A673 (cell line): Measurements from ENCODE around the gene ADAMTSL2. TPM values are rescaled to one million over a fixed set of nuclear protein-coding genes. Genes with fewer than 3 reads are reported as not detected.

Experiments
- BruUV-seq: library from RNA; stranded (reverse); fragments of 400-500 nt; replicated peaks from 2 replicates; lab custom pipeline; 2021; lab: Mats Ljungman, UMichigan
- CTCF ChIA-PET: fragments of 300-600 bp; sonication (Branson Sonifier 250); formaldehyde crosslinking; loops from one replicate; lab custom pipeline; 2022; ENCODE audit warnings: antibody characterized with exemption; lab: Charles Lee
- POLR2A ChIA-PET: fragments of 300-600 bp; sonication (Branson Sonifier 250); formaldehyde crosslinking; loops from one replicate; lab custom pipeline; 2022; ENCODE audit warnings: antibody characterized with exemption; ENCODE audit not compliant: low non-redundant PET; lab: Charles Lee
- DNase-seq: peaks from one replicate; pipeline ENCODE4 v3.0.0-alpha.2; 2015; ENCODE audit warnings: low spot score
- H3K27ac ChIP-seq: fragments of 200-600 bp; sonication (generic); 2 replicates; pipeline ENCODE4 v1.5.1; 2016; ENCODE audit warnings: mixed run types, low read depth, mild to moderate bottlenecking, mixed read lengths, antibody characterized with exemption, low read length; ENCODE audit not compliant: poor library complexity, severe bottlenecking
- H3K27me3 ChIP-seq: fragments of 200-600 bp; sonication (generic); replicated peaks from 2 replicates; pipeline ENCODE4 v1.6.1; 2017; ENCODE audit warnings: mixed run types, low read depth, mild to moderate bottlenecking, mixed read lengths, antibody characterized with exemption, low read length; ENCODE audit not compliant: insufficient read depth, poor library complexity
- H3K36me3 ChIP-seq: fragments of 200-600 bp; sonication (generic); 2 replicates; pipeline ENCODE4 v1.6.1; 2016; ENCODE audit warnings: mixed run types, mild to moderate bottlenecking, mixed read lengths, antibody characterized with exemption, low read length; ENCODE audit not compliant: insufficient read depth, poor library complexity, severe bottlenecking
- H3K4me1 ChIP-seq: fragments of 200-600 bp; sonication (generic); 2 replicates; pipeline ENCODE4 v1.6.1; 2017; ENCODE audit warnings: mixed run types, mild to moderate bottlenecking, mixed read lengths, antibody characterized with exemption, low read length; ENCODE audit not compliant: insufficient read depth, poor library complexity, severe bottlenecking
- H3K4me3 ChIP-seq: fragments of 200-600 bp; sonication (generic); 2 replicates; pipeline ENCODE4 v1.5.1; 2016; ENCODE audit warnings: low read depth, mixed run types, mild to moderate bottlenecking, mixed read lengths, low read length; ENCODE audit not compliant: poor library complexity, severe bottlenecking
- H3K9me3 ChIP-seq: fragments of 200-600 bp; sonication (generic); 2 replicates; pipeline ENCODE4 v1.6.1; 2016; ENCODE audit warnings: mixed run types, low read depth, mild to moderate bottlenecking, mixed read lengths, antibody characterized with exemption, low read length; ENCODE audit not compliant: poor library complexity, severe bottlenecking
- CTCF ChIP-seq: fragments of 300-800, 200-600 bp; sonication (generic); conservative IDR thresholded peaks from 2 replicates; pipeline ENCODE4 v1.5.1; 2017; ENCODE audit warnings: low read depth, mild to moderate bottlenecking, antibody characterized with exemption, low read length, moderate library complexity, mixed read lengths
- EZH2 ChIP-seq: fragments of 200-600 bp; sonication (generic); IDR thresholded peaks from 2 replicates; pipeline ENCODE4 v1.6.1; 2017; ENCODE audit warnings: borderline replicate concordance, low read depth, mild to moderate bottlenecking, mixed read lengths, antibody characterized with exemption, low read length; ENCODE audit not compliant: poor library complexity, severe bottlenecking
- intact Hi-C: fragments of 100-400 bp; cut with micrococcal nuclease; formaldehyde crosslinking; loops from one replicate; pipeline ENCODE4 v1.10.0; 2022; ENCODE audit not compliant: unreplicated experiment
- total RNA-seq: library from RNA; stranded (reverse); gene quantifications from 2 replicates; pipeline ENCODE4 v1.2.3, GENCODE V29; 2021

ADAMTSL2 gene
- total RNA-seq, 1 experiment from 2014 or later: 0.06 TPM

- H3K27ac ChIP-seq: no peak overlapping the region
- no TSS peak for BruUV-seq
- DNase-seq: no peak
- no peak overlapping the region for H3K4me3 ChIP-seq
- TF ChIP-seq CTCF (no peak), EZH2 (no peak)
- H3K4me1 ChIP-seq: no peaks in the 10 kb centered on the region
- intact Hi-C loops: no loop called here
- ChIA-PET POLR2A (no interaction called here), CTCF (no interaction called here)
- no peaks in the 10 kb centered on the region for H3K36me3 ChIP-seq
- H3K9me3 ChIP-seq: no peaks in the 10 kb centered on the region
- peaks cover 54% of the 10 kb centered on the region for H3K27me3 ChIP-seq
Measured at GRCh38 chr9:133622555-133622954, 88.1 kb downstream of the ADAMTSL2 start.

Other genes starting within 250 kb of the ADAMTSL2 start
- 34.7 and 36.6 TPM in 2 replicates for gene SURF6, start 198.5 kb upstream of the ADAMTSL2 start, total RNA-seq
- gene MED22, start 186.6 kb upstream of the ADAMTSL2 start, total RNA-seq: 46.2 and 49.6 TPM in 2 replicates
- 1,920 and 1,940 TPM in 2 replicates for gene RPL7A, start 186.5 kb upstream of the ADAMTSL2 start, total RNA-seq
- gene SURF1, start 178.2 kb upstream of the ADAMTSL2 start, total RNA-seq: 41.6 and 53.3 TPM in 2 replicates
- gene SURF2, start 178.2 kb upstream of the ADAMTSL2 start, total RNA-seq: 35.0 and 42.0 TPM in 2 replicates
- gene SURF4, start 158.6 kb upstream of the ADAMTSL2 start, total RNA-seq: 201 and 214 TPM in 2 replicates
- gene STKLD1, start 158.3 kb upstream of the ADAMTSL2 start, total RNA-seq: 0.52 and 1.5 TPM in 2 replicates
- 32.0 and 35.9 TPM in 2 replicates for gene REXO4, start 116.7 kb upstream of the ADAMTSL2 start, total RNA-seq
- 1.3 and 3.1 TPM in 2 replicates for gene ADAMTS13, start 112.3 kb upstream of the ADAMTSL2 start, total RNA-seq
- 7.8 and 10.6 TPM in 2 replicates for gene CACFD1, start 74.7 kb upstream of the ADAMTSL2 start, total RNA-seq
- gene SLC2A6, start 55.6 kb upstream of the ADAMTSL2 start, total RNA-seq: 1.8 and 2.7 TPM in 2 replicates
- not detected in 2 replicates for gene MYMK, start 9.7 kb upstream of the ADAMTSL2 start, total RNA-seq
- gene FAM163B, start 74.7 kb downstream of the ADAMTSL2 start, total RNA-seq: not detected in 2 replicates
- not detected in 2 replicates for gene DBH, start 101.7 kb downstream of the ADAMTSL2 start, total RNA-seq
- 0.37 and 1.0 TPM in 2 replicates for gene SARDH, start 203.6 kb downstream of the ADAMTSL2 start, total RNA-seq